ENCODE measurements around the gene S100A10.

DNA sequence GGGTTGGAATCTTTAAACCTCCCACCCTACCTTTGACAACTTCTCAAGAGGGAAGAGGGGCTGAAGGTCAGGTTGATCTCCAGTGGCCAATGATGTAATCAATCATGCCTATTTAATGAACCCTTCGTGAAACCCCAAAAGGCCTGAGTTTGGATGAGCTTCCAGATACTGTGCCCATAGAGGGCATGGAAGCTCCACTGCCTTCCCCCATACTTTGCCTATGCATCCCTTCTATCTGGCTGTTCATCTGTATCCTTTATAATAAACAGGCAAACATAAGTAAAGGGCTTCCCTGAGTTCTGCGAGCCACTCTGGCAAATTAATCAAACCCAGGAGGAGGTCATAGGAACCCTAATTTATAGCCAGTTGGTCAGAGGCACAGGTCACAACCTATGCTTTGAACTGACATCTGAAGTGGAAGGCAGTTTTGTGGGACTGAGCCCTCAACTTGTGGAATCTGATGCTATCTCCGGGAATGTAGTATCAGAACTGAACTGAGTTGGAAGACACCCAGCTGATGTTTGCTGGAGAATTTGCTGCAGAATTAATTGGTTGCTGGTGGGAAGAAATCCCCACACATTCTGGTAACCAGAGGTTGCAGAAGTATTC, 24.8 kb downstream of the S100A10 start:
- no peak for TF ChIP-seq GATA3 (IDR thresholded peaks at IDR 0.05; ENCODE audit: low read depth, low read length)
- TF ChIP-seq GATA2 (IDR thresholded peaks at IDR 0.05; ENCODE audit: low read depth, low read length), result no peak
